ENCODE measurements around the gene NAA25.

DNA sequence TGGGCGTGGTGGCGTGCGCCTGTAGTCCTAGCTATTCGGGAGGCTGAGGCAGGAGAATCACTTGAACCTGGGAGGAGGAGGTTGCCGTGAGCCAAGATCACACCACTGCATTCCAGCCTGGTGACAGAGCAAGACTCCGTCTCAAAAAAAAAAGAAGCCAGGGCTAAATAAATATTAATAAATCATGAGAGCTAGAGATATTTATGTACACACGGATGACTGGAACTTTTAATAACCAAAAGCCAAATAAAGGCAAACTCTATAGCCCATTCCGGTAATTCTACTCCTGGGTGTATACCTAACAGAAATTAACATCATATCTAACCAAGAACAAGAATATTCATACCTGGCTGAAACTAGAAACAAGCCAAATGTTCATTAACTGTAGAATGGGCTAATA, 9.1 kb upstream of the NAA25 start:
- TF ChIP-seq CTCF (IDR thresholded peaks at IDR 0.05; ENCODE audit: insufficient read depth, low read length, poor library complexity, severe bottlenecking) (no peak), EZH2phosphoT487 (conservative IDR thresholded peaks at IDR 0.05; ENCODE audit: low read length) (no peak)
